Raji (cell line): ENCODE data around the gene RFWD3.

ENCODE experiments used
- POLR2A ChIP-seq: IDR thresholded peaks from 2 replicates; pipeline ENCODE4 v1.6.1; 2011; ENCODE audit warnings: low read depth, low read length, control low read depth; ENCODE audit not compliant: insufficient read depth

Gene RFWD3

DNA sequence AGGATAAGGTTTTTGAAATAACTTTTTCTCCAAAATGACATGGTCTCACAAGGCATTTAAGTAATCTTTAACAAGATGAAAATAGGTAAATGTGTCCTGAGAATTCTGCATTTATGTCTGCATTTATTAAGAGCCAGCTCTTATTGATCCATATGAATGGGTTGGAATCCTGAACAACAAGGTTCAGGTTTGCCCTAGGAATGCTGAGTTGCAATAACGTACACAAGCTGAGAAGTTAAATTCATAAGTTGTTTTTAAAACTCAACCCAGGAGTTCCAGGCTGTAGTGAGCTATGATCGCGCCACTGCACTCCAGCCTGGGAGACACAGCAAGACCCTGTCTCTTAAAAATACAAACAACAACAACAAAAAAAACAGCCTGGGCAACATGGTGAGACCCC is 87.8 kb downstream of the RFWD3 start:
- TF ChIP-seq POLR2A = no peak

DNA sequence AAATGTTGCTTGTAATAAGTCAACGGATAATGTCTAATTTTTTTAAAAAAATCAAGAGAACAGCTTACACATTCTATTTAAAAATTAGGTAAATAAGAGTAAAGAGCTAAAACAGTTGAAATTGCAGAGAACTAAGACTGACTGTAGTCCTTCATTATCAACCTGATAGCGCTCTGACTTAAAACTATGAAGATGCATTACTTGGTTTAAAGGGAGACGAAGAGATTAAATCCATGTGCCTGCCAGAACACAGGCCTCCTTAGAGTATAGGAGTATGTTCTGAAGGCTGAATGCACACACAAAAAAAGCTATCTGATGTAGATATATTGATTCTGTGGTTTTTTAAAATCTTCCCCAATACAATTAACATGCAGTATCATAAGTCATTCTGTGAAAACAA is 88.2 kb downstream of the RFWD3 start:
- TF ChIP-seq POLR2A = no peak

DNA sequence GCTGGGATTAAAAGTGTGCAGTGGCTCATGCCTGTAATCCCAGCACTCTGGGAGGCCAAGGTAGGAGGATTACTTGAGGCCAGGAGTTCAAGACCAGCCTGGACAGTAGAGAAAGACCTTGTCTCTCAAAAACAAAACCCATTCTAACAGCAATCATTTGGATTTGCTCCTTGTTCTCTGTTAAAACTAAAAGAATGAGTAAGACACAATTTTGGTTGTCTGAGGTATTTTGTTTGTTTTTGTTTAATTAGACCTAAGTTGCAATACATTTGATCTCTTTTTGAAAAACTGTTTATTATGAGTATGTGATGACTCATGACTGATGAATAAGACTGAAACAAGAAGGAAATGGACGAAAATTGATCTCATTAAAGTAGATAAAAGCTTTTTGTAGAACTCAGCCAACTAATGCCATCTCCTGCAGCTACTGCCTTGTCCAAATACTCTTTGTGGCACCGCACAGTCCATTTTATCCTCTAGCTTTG is 88.8 kb downstream of the RFWD3 start:
- TF ChIP-seq POLR2A = no peak

- TF ChIP-seq POLR2A = no peak
These were observed 90.7 kb downstream of the RFWD3 start for GRCh38 chr16:74575807-74576643.

DNA sequence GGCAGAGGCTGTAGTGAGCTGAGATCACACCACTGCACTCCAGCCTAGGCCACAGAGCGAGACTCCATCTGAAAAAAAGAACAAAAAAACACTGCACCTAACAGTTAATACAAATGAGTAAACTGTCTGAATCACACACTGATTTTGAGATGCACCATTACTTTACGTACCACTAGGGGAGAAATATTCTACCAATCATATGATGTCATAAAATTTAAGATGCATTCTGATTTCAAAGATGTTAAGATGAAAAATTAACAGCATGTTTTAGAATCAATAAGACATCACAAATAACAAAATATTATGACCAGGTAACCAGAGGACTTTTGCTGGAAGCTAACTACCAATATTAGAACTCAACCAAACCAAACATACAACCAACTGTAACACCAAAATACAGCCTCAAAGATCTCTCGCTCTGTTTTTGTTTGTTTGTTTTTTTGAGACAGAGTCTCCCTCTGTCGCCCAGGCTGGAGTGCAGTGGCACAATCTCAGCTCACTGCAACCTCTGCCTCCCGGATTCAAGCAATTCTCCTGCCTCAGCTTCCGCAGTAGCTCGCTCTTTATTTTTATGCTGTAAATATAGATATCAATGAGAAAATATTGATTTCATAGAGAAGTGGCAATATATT is 91.4 kb downstream of the RFWD3 start:
- no peak for TF ChIP-seq POLR2A

DNA sequence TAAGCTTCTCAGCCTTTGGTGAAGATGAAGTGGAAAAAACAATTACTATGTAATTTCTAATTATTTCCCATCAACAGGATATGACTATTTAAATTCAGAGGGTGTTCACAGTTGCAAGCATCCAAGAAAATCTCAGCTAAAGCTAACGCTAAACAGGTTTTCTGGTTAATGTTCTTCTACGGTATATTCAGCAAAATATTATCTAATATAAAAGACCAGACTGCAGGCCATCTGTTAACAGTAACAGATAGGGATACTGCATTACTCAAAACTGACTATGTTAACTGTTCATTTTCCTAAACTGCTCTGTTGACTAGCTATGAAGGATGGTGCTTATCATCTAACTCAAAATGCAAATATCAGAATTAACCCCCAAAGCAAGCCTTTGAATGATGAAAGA is 92.5 kb downstream of the RFWD3 start:
- no peak for TF ChIP-seq POLR2A

DNA sequence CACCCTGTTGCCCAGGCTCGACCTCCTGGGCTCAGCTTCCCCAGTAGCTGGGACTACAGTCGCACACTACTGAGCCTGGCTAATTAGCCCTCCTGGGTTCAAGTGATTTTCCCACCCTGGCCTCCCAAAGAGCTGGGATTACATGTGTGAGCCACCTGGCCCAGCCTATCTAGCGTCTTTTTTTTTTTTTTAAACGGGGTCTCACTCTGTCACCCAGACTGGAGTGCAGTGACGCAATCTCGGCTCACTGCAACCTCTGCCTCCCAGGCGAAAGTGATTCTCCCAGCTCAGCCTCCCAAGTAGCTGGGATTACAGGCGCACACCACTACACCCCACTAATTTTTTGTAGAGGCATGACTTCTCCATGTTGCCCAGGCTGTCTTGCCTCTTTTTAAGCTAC is 93.1 kb downstream of the RFWD3 start:
- no peak for TF ChIP-seq POLR2A
